SK-N-SH treated with all-trans-retinoic acid at 6 μM for 48 hours (cell line): ENCODE data around the gene KCP.
A peak's percentile ranks its signal among the peaks of the same experiment; 100 is the strongest.

Source experiments
- ATAC-seq: fragments of 200-7000 bp; cut with Tn5 transposase; 3 replicates; pipeline ENCODE4 v1.9.1; 2020; ENCODE audit warnings: mild to moderate bottlenecking, moderate library complexity
- CSDC2 ChIP-seq: fragments of 250-450 bp; sonication (Bioruptor Pico); IDR thresholded peaks from 2 replicates; pipeline ENCODE4 v1.5.0; 2020; ENCODE audit warnings: mild to moderate bottlenecking, moderate library complexity
- CSRNP3 ChIP-seq: fragments of 250-450 bp; sonication (Bioruptor Pico); IDR thresholded peaks from 2 replicates; pipeline ENCODE4 v1.5.1; 2021; ENCODE audit warnings: mild to moderate bottlenecking, moderate library complexity
- ESRRG ChIP-seq: fragments of 250-450 bp; sonication (Bioruptor Pico); IDR thresholded peaks from 2 replicates; pipeline ENCODE4 v1.6.1; 2021; ENCODE audit warnings: mild to moderate bottlenecking
- ISL1 ChIP-seq: fragments of 250-450 bp; sonication (Bioruptor Pico); IDR thresholded peaks from 2 replicates; pipeline ENCODE4 v2.1.2; 2022; ENCODE audit warnings: mild to moderate bottlenecking, moderate library complexity
- OSR1 ChIP-seq: fragments of 250-450 bp; sonication (Bioruptor Pico); IDR thresholded peaks from 2 replicates; pipeline ENCODE4 v1.8.0; 2022; ENCODE audit warnings: moderate library complexity, mild to moderate bottlenecking, inconsistent platforms
- PPARA ChIP-seq: fragments of 250-450 bp; sonication (Bioruptor Pico); IDR thresholded peaks from 2 replicates; pipeline ENCODE4 v1.5.0; 2020; ENCODE audit warnings: mild to moderate bottlenecking, borderline replicate concordance
- RARB ChIP-seq: fragments of 250-450 bp; sonication (Bioruptor Pico); IDR thresholded peaks from 2 replicates; pipeline ENCODE4 v1.8.0; 2021; ENCODE audit warnings: mild to moderate bottlenecking, moderate library complexity
- TCF4 ChIP-seq: fragments of 250-450 bp; sonication (Bioruptor Pico); IDR thresholded peaks from 2 replicates; pipeline ENCODE4 v1.8.0; 2021; ENCODE audit warnings: mild to moderate bottlenecking, moderate library complexity, borderline replicate concordance
- TSHZ2 ChIP-seq: fragments of 250-450 bp; sonication (Bioruptor Pico); IDR thresholded peaks from 2 replicates; pipeline ENCODE4 v1.5.0; 2020; ENCODE audit warnings: mild to moderate bottlenecking, moderate library complexity
- ZC3H10 ChIP-seq: fragments of 250-450 bp; sonication (Bioruptor Pico); IDR thresholded peaks from 2 replicates; pipeline ENCODE4 v1.5.1; 2021; ENCODE audit warnings: mild to moderate bottlenecking, moderate library complexity
- ZFP3 ChIP-seq: fragments of 250-450 bp; sonication (Bioruptor Pico); IDR thresholded peaks from 2 replicates; pipeline ENCODE4 v1.5.0; 2020; ENCODE audit warnings: mild to moderate bottlenecking, moderate library complexity
- ZFP30 ChIP-seq: fragments of 450-650 bp; formaldehyde crosslinking; IDR thresholded peaks from 2 replicates; pipeline ENCODE4 v1.5.0; 2022; ENCODE audit warnings: mild to moderate bottlenecking, moderate library complexity
- ZNF70 ChIP-seq: fragments of 450-650 bp; formaldehyde crosslinking; IDR thresholded peaks from 2 replicates; pipeline ENCODE4 v1.5.0; 2020; ENCODE audit warnings: mild to moderate bottlenecking, moderate library complexity
- ZNF8 ChIP-seq: fragments of 450-650 bp; formaldehyde crosslinking; IDR thresholded peaks from 2 replicates; pipeline ENCODE4 v1.5.0; 2020; ENCODE audit warnings: mild to moderate bottlenecking, moderate library complexity
- TF ChIP-seq, protein P1 (sequence below): fragments of 250-450 bp; sonication (Bioruptor Pico); IDR thresholded peaks from 2 replicates; pipeline ENCODE4 v1.8.0; 2021; ENCODE audit warnings: low read depth, mild to moderate bottlenecking, moderate library complexity, borderline replicate concordance
- TF ChIP-seq, protein P2 (sequence below): fragments of 250-450 bp; sonication (Bioruptor Pico); IDR thresholded peaks from 2 replicates; pipeline ENCODE4 v1.8.0; 2020; ENCODE audit warnings: mild to moderate bottlenecking, moderate library complexity, borderline replicate concordance

KCP gene

DNA sequence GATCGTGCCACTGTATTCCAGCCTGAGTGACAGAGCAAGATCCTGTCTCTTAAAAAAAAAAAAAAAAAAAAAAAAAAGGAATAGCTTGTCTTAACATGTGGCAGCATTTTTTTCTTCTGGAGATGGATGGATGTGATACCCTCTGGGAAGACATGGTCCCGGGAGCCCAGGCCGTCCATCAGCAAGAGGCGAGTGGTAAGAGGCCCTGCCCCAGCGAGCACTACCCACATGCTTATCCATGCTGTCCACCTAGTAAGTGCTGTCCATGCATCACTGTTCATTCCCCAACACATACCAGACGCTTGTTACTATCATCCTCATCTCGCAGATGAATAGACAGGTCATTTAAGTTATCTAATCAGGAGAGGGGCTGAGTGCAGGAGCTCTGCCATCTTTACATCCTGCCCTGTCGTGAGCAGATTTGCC is 35.0 kb downstream of the KCP start:
- peak; percentile 15 for ATAC-seq
- TF ChIP-seq ZNF8 (CRISPR knock-in tag) (peak; percentile 90), RARB (CRISPR knock-in tag) (no peak), CSDC2 (CRISPR knock-in tag) (no peak), ZNF70 (CRISPR knock-in tag) (0 out of 2 replicates have a peak, but pooled peaks have one; percentile 15), TCF4 (CRISPR knock-in tag) (peak; percentile 92), ZC3H10 (no peak), TSHZ2 (peak; percentile 80), ISL1 (CRISPR knock-in tag) (peak; percentile 56)
- TF ChIP-seq, protein P1, sequence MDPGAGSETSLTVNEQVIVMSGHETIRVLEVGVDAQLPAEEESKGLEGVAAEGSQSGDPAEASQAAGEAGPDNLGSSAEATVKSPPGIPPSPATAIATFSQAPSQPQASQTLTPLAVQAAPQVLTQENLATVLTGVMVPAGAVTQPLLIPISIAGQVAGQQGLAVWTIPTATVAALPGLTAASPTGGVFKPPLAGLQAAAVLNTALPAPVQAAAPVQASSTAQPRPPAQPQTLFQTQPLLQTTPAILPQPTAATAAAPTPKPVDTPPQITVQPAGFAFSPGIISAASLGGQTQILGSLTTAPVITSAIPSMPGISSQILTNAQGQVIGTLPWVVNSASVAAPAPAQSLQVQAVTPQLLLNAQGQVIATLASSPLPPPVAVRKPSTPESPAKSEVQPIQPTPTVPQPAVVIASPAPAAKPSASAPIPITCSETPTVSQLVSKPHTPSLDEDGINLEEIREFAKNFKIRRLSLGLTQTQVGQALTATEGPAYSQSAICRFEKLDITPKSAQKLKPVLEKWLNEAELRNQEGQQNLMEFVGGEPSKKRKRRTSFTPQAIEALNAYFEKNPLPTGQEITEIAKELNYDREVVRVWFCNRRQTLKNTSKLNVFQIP (CRISPR knock-in tag) = no peak
- TF ChIP-seq, all 23 proteins: peak for 5

- TF ChIP-seq, protein P2, sequence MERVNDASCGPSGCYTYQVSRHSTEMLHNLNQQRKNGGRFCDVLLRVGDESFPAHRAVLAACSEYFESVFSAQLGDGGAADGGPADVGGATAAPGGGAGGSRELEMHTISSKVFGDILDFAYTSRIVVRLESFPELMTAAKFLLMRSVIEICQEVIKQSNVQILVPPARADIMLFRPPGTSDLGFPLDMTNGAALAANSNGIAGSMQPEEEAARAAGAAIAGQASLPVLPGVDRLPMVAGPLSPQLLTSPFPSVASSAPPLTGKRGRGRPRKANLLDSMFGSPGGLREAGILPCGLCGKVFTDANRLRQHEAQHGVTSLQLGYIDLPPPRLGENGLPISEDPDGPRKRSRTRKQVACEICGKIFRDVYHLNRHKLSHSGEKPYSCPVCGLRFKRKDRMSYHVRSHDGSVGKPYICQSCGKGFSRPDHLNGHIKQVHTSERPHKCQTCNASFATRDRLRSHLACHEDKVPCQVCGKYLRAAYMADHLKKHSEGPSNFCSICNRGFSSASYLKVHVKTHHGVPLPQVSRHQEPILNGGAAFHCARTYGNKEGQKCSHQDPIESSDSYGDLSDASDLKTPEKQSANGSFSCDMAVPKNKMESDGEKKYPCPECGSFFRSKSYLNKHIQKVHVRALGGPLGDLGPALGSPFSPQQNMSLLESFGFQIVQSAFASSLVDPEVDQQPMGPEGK (CRISPR knock-in tag) = no peak
- no peak for TF ChIP-seq TSHZ2
- no peak for TF ChIP-seq ZNF8 (CRISPR knock-in tag)
- no peak for TF ChIP-seq ZFP3 (CRISPR knock-in tag)
- TF ChIP-seq CSRNP3 = no peak
- TF ChIP-seq ISL1 (CRISPR knock-in tag) = no peak
- TF ChIP-seq, protein P1 (CRISPR knock-in tag) = no peak
- TF ChIP-seq OSR1 = no peak
- TF ChIP-seq ZFP30 = no peak
- TF ChIP-seq ESRRG = no peak
- TF ChIP-seq RARB (CRISPR knock-in tag) = no peak
- TF ChIP-seq, all 23 proteins: peak for 0
- no peak for ATAC-seq
Observed at GRCh38 chr7:128874140-128875031, 36.1 kb downstream of the KCP start.

DNA sequence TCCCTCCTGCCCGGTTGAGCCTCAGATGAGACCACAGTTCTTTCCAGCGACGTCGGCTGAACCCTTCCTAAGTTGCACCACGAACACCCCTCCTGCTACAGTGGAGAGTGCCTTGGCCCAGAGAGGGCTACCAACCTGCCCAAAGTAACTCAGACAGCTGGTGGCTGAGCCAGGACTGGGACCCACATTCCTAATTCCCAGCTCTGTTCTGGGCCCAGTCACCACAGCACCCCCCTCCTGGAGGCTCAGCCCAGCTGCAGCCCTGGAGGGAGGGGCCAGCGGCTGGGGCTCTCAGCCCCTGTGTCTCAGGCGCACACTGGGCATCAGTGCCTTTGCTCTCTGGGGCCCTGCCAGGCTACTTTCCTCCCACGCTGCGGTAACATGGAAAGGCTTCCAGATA is 37.3 kb downstream of the KCP start:
- ATAC-seq = no peak
- TF ChIP-seq PPARA (CRISPR knock-in tag) (no peak), ZNF70 (CRISPR knock-in tag) (no peak)
